Gastrocnemius medialis (tissue), 4 donors: ENCODE results near the gene EYS.

Experiments used
- POLR2A ChIP-seq, 2 donors: fragments of 450-650 bp; IDR thresholded peaks; one replicate each; pipeline ENCODE4 v1.6.1; 2017; ENCODE audit warnings: antibody characterized with exemption in 2 of 2, mild to moderate bottlenecking in 2 of 2, moderate library complexity in 2 of 2
- TF ChIP-seq, protein P1 (sequence below), 5 experiments: fragments of 450-650 bp in 3 of 5; fragments of 200-600 bp in 2 of 5; sonication (generic) in 2 of 5; IDR thresholded peaks in 4 of 5; conservative IDR thresholded peaks in 1 of 5; 1 replicate in 4 of 5; 2 replicates in 1 of 5; pipeline ENCODE4 v1.5.1; 2016 to 2019; ENCODE audit warnings: antibody characterized with exemption in 5 of 5, mild to moderate bottlenecking in 3 of 5, moderate library complexity in 3 of 5

DNA sequence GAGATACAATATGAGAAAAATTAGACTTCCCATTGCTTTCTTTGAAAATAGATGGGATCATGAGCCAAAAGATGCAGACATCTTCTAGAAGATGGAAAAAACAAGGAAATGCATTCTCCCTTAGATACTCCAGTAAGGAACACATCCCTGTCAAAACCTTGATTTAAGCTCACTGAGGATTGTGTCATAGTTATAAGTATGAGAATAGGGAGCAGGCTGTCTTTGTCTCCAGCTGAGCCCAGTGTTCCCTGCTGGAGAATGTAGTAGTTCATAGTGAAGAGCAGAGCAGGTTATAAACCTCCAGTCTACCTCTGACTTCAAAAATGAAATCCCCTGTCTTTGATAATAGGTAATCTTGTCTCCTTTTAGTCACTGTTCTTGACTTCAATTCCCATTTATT is 1481.5 kb downstream of the EYS start:
- TF ChIP-seq, protein P1, sequence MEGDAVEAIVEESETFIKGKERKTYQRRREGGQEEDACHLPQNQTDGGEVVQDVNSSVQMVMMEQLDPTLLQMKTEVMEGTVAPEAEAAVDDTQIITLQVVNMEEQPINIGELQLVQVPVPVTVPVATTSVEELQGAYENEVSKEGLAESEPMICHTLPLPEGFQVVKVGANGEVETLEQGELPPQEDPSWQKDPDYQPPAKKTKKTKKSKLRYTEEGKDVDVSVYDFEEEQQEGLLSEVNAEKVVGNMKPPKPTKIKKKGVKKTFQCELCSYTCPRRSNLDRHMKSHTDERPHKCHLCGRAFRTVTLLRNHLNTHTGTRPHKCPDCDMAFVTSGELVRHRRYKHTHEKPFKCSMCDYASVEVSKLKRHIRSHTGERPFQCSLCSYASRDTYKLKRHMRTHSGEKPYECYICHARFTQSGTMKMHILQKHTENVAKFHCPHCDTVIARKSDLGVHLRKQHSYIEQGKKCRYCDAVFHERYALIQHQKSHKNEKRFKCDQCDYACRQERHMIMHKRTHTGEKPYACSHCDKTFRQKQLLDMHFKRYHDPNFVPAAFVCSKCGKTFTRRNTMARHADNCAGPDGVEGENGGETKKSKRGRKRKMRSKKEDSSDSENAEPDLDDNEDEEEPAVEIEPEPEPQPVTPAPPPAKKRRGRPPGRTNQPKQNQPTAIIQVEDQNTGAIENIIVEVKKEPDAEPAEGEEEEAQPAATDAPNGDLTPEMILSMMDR (IDR thresholded peaks at IDR 0.05 in 4 of 5, conservative IDR thresholded peaks at IDR 0.05 in 1 of 5) = no peak
- no peak for TF ChIP-seq POLR2A (IDR thresholded peaks at IDR 0.05)
